H9 (cell line): Measurements from ENCODE around the gene DMD. TPM values are rescaled to one million over a fixed set of nuclear protein-coding genes. Genes with fewer than 3 reads are reported as not detected.

Experiments used
- DNase-seq: peaks from one replicate; pipeline ENCODE4 v3.0.0-alpha.2; 2017
- H2AFZ ChIP-seq: one replicate; pipeline ENCODE4 v1.6.1; 2013; ENCODE audit warnings: mild to moderate bottlenecking, low read length, control low read depth, moderate library complexity
- H2AK5ac ChIP-seq: 2 replicates; pipeline ENCODE4 v1.6.1; 2013; ENCODE audit warnings: low read length, control low read depth, mixed read lengths; ENCODE audit not compliant: insufficient read length
- H2BK120ac ChIP-seq: one replicate; pipeline ENCODE4 v1.6.1; 2013; ENCODE audit warnings: low read depth, mild to moderate bottlenecking, low read length, control low read depth, inconsistent platforms; ENCODE audit not compliant: poor library complexity, severe bottlenecking
- H2BK12ac ChIP-seq: 2 replicates; pipeline ENCODE4 v1.6.1; 2013; ENCODE audit warnings: low read length, control low read depth, mixed read lengths, low read depth; ENCODE audit not compliant: insufficient read length
- H2BK15ac ChIP-seq: 2 replicates; pipeline ENCODE4 v1.6.1; 2013; ENCODE audit warnings: low read depth, low read length, control low read depth
- H2BK20ac ChIP-seq: one replicate; pipeline ENCODE4 v1.6.1; 2013; ENCODE audit warnings: low read depth, mild to moderate bottlenecking, low read length, control low read depth, inconsistent platforms; ENCODE audit not compliant: poor library complexity, severe bottlenecking
- H2BK5ac ChIP-seq: 2 replicates; pipeline ENCODE4 v1.6.1; 2013; ENCODE audit warnings: low read length, control low read depth, mixed read lengths; ENCODE audit not compliant: insufficient read length
- H3K14ac ChIP-seq: 2 replicates; pipeline ENCODE4 v1.6.1; 2013; ENCODE audit warnings: low read length, control low read depth; ENCODE audit not compliant: insufficient read depth
- H3K18ac ChIP-seq: 2 replicates; pipeline ENCODE4 v1.6.1; 2013; ENCODE audit warnings: low read depth, mild to moderate bottlenecking, mixed read lengths, low read length, control low read depth; ENCODE audit not compliant: insufficient read length
- H3K23ac ChIP-seq: 2 replicates; pipeline ENCODE4 v1.6.1; 2013; ENCODE audit warnings: low read length, control low read depth, mixed read lengths, low read depth; ENCODE audit not compliant: insufficient read length
- H3K23me2 ChIP-seq: 2 replicates; pipeline ENCODE4 v1.6.1; 2013; ENCODE audit warnings: low read depth, mild to moderate bottlenecking, mixed read lengths, low read length, control low read depth; ENCODE audit not compliant: insufficient read length, poor library complexity, severe bottlenecking
- H3K27ac ChIP-seq: 2 replicates; pipeline ENCODE4 v1.5.1; 2013; ENCODE audit warnings: low read length, control low read depth, mixed read lengths, low read depth; ENCODE audit not compliant: insufficient read length
- H3K27me3 ChIP-seq: 2 replicates; pipeline ENCODE4 v1.6.1; 2013; ENCODE audit warnings: low read length, control low read depth, inconsistent platforms; ENCODE audit not compliant: insufficient read depth
- H3K4ac ChIP-seq: 2 replicates; pipeline ENCODE4 v1.6.1; 2013; ENCODE audit warnings: low read depth, mild to moderate bottlenecking, control low read depth, inconsistent platforms, low read length, moderate library complexity
- H3K4me1 ChIP-seq: 2 replicates; pipeline ENCODE4 v1.6.1; 2013; ENCODE audit warnings: low read length, control low read depth, inconsistent platforms; ENCODE audit not compliant: insufficient read depth
- H3K4me2 ChIP-seq: 2 replicates; pipeline ENCODE4 v1.6.1; 2013; ENCODE audit warnings: low read length, control low read depth, mixed read lengths; ENCODE audit not compliant: insufficient read length, insufficient read depth
- H3K56ac ChIP-seq: 2 replicates; pipeline ENCODE4 v1.6.1; 2013; ENCODE audit warnings: low read depth, mild to moderate bottlenecking, mixed read lengths, low read length, control low read depth; ENCODE audit not compliant: insufficient read length
- H3K79me1 ChIP-seq: 2 replicates; pipeline ENCODE4 v1.6.1; 2013; ENCODE audit warnings: low read depth, mild to moderate bottlenecking, moderate library complexity, low read length, control low read depth, inconsistent platforms; ENCODE audit not compliant: insufficient read depth, poor library complexity, severe bottlenecking
- H3K79me2 ChIP-seq: 2 replicates; pipeline ENCODE4 v1.6.1; 2013; ENCODE audit warnings: low read length, control low read depth, inconsistent platforms; ENCODE audit not compliant: insufficient read depth
- H3K9ac ChIP-seq: 2 replicates; pipeline ENCODE4 v1.6.1; 2013; ENCODE audit warnings: low read length, control low read depth, mixed read lengths; ENCODE audit not compliant: insufficient read length; ENCODE audit errors: extremely low read depth
- H3K9me3 ChIP-seq: one replicate; pipeline ENCODE4 v1.6.1; 2013; ENCODE audit warnings: low read depth, low read length, inconsistent platforms; ENCODE audit not compliant: control insufficient read depth
- H3T11ph ChIP-seq: one replicate; pipeline ENCODE4 v1.6.1; 2013; ENCODE audit warnings: mild to moderate bottlenecking, low read length, control low read depth, inconsistent platforms
- H4K20me1 ChIP-seq: one replicate; pipeline ENCODE4 v1.6.1; 2013; ENCODE audit not compliant: control insufficient read depth, insufficient read length, insufficient read depth
- H4K5ac ChIP-seq: 2 replicates; pipeline ENCODE4 v1.6.1; 2013; ENCODE audit warnings: low read depth, mild to moderate bottlenecking, mixed read lengths, low read length, control low read depth; ENCODE audit not compliant: insufficient read length
- H4K8ac ChIP-seq: replicated peaks from 2 replicates; pipeline ENCODE4 v1.6.1; 2013; ENCODE audit warnings: low read length, control low read depth, mixed read lengths, low read depth; ENCODE audit not compliant: insufficient read length
- H4K91ac ChIP-seq: 2 replicates; pipeline ENCODE4 v1.6.1; 2013; ENCODE audit warnings: low read depth, mild to moderate bottlenecking, moderate library complexity, mixed read lengths, low read length, control low read depth; ENCODE audit not compliant: insufficient read length
- H3K27ac Mint-ChIP-seq, 3 experiments: 2 replicates in 2 of 3; 3 replicates in 1 of 3; pipeline ENCODE4 v1.8.0; 2020 to 2021; ENCODE audit warnings: mixed read lengths in 3 of 3, mild to moderate bottlenecking in 1 of 3, moderate library complexity in 1 of 3
- H3K27me3 Mint-ChIP-seq: 2 replicates; pipeline ENCODE4 v1.8.0; 2021; ENCODE audit warnings: low read depth, mild to moderate bottlenecking, moderate library complexity, mixed read lengths
- H3K36me3 Mint-ChIP-seq, 3 experiments: 2 replicates in 2 of 3; 3 replicates in 1 of 3; pipeline ENCODE4 v1.8.0; 2020 to 2021; ENCODE audit warnings: low read depth in 3 of 3, mixed read lengths in 3 of 3; ENCODE audit not compliant: insufficient read depth in 1 of 3
- H3K4me1 Mint-ChIP-seq, 2 experiments: 2 replicates each; pipeline ENCODE4 v1.8.0; 2020; ENCODE audit warnings: mixed read lengths in 2 of 2
- H3K4me3 Mint-ChIP-seq, 2 experiments: 2 replicates in 1 of 2; 3 replicates in 1 of 2; pipeline ENCODE4 v1.8.0; 2020 to 2021; ENCODE audit warnings: mild to moderate bottlenecking in 2 of 2, mixed read lengths in 2 of 2, moderate library complexity in 1 of 2
- H3K9me3 Mint-ChIP-seq, 2 experiments: 2 replicates in 1 of 2; 3 replicates in 1 of 2; pipeline ENCODE4 v1.8.0; 2020; ENCODE audit warnings: mild to moderate bottlenecking in 2 of 2, mixed read lengths in 2 of 2, moderate library complexity in 1 of 2
- WGBS: extraction: QIAGEN DNeasy Blood & Tissue Kit; methylation state at CpG from one replicate; pipeline ENCODE4 v1.1.7; 2013; ENCODE audit warnings: missing lambda C conversion rate, low lambda C conversion rate, mixed read lengths; ENCODE audit not compliant: insufficient read length; ENCODE audit errors: extremely low coverage; 5-methylcytosine and 5-hydroxymethylcytosine counted together
- total RNA-seq: library from RNA; stranded (reverse); gene quantifications from 2 replicates; pipeline ENCODE4 v1.2.1, GENCODE V29; 2021
- TF ChIP-seq, protein P1 (sequence below): fragments of 200-600 bp; sonication (generic); conservative IDR thresholded peaks from 3 replicates; pipeline ENCODE4 v1.8.0; 2021; ENCODE audit warnings: antibody characterized with exemption, mild to moderate bottlenecking

The DMD gene
- total RNA-seq, 1 experiment from 2014 or later: 3.8 TPM

DNA sequence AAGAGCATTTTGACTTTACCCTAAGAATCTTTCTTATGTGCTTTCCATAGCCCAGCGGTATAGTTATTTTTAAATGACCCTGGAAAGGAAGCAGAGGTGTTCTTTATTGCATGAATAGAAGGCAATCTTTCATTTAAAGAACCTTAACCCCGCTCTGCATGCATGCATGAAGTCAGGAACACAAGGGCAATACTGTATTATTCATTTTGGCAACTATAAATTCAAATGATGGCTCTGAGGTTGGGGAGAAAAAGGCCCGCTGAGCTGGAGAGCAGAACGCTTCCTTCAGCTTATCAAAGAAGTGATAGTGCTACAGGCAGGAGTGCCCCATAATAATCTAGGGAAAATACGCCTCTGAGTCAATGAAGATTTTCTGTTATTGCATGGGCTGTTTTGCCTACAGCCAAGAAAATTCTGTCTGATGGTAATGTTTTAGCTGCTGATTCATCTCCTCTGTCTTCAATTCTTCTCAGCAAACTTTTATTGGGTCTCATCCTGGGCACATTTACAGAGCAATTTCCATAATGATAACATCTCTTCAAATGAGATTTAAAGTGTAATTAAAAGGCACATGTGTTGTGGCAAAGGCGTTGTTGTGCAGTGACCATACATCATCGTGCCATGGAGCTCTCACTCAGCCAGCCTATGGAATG lies 1687.3 kb downstream of the DMD start:
- no peaks in the 10 kb centered on the region for H4K20me1 ChIP-seq
- no peak overlapping the region for H2BK20ac ChIP-seq
- H3K27ac ChIP-seq: no peak overlapping the region
- H3K9me3 Mint-ChIP-seq: peaks cover 63 to 66% of the 10 kb centered on the region in 2 experiments
- no peak overlapping the region for H3K23ac ChIP-seq
- H2AFZ ChIP-seq: no peak overlapping the region
- no peak overlapping the region for H3K4ac ChIP-seq
- no peaks in the 10 kb centered on the region for H3K79me1 ChIP-seq
- H2BK5ac ChIP-seq: no peak overlapping the region
- H3K14ac ChIP-seq: no peak overlapping the region
- no peak overlapping the region for H2BK120ac ChIP-seq
- no peaks in the 10 kb centered on the region for H3K27me3 ChIP-seq
- no peaks in the 10 kb centered on the region for H3K9me3 ChIP-seq
- no peaks in the 10 kb centered on the region for H3K4me1 Mint-ChIP-seq
- H3K4me3 Mint-ChIP-seq: no peak overlapping the region
- H3K4me2 ChIP-seq: no peak overlapping the region
- no peaks in the 10 kb centered on the region for H3K4me1 ChIP-seq
- TF ChIP-seq, protein P1, sequence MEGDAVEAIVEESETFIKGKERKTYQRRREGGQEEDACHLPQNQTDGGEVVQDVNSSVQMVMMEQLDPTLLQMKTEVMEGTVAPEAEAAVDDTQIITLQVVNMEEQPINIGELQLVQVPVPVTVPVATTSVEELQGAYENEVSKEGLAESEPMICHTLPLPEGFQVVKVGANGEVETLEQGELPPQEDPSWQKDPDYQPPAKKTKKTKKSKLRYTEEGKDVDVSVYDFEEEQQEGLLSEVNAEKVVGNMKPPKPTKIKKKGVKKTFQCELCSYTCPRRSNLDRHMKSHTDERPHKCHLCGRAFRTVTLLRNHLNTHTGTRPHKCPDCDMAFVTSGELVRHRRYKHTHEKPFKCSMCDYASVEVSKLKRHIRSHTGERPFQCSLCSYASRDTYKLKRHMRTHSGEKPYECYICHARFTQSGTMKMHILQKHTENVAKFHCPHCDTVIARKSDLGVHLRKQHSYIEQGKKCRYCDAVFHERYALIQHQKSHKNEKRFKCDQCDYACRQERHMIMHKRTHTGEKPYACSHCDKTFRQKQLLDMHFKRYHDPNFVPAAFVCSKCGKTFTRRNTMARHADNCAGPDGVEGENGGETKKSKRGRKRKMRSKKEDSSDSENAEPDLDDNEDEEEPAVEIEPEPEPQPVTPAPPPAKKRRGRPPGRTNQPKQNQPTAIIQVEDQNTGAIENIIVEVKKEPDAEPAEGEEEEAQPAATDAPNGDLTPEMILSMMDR: no peak
- no peak overlapping the region for H2BK15ac ChIP-seq
- H3T11ph ChIP-seq: no peak overlapping the region
- H4K91ac ChIP-seq: no peak overlapping the region
- no peaks in the 10 kb centered on the region for H3K79me2 ChIP-seq
- no peak overlapping the region for H3K9ac ChIP-seq
- H4K5ac ChIP-seq: no peak overlapping the region
- H3K27me3 Mint-ChIP-seq: no peaks in the 10 kb centered on the region
- H3K18ac ChIP-seq: no peak overlapping the region
- H3K23me2 ChIP-seq: no peaks in the 10 kb centered on the region
- peaks cover 0 to 1% (median 0%) of the 10 kb centered on the region in 3 experiments; a peak in 1 of 7 replicates for H3K36me3 Mint-ChIP-seq
- H3K27ac Mint-ChIP-seq: no peak overlapping the region
- no peak for DNase-seq
- no peak overlapping the region for H4K8ac ChIP-seq
- WGBS: no CpG with 5 or more reads among the region's 7 CpGs
- no peak overlapping the region for H3K56ac ChIP-seq
- no peak overlapping the region for H2BK12ac ChIP-seq
- H2AK5ac ChIP-seq: no peak overlapping the region
